PC-9 (cell line): ENCODE measurements around the gene NDE1. TPM values are rescaled to one million over a fixed set of nuclear protein-coding genes. Genes with fewer than 3 reads are reported as not detected.

Experiments used
- BruUV-seq: library from RNA; stranded (reverse); fragments of 400-500 nt; replicated peaks from 2 replicates; lab custom pipeline; 2021; lab: Mats Ljungman, UMichigan
- CTCF ChIA-PET: fragments of 300-600 bp; sonication (Branson Sonifier 250); formaldehyde crosslinking; loops from one replicate; lab custom pipeline; 2022; ENCODE audit warnings: antibody characterized with exemption; lab: Charles Lee
- POLR2A ChIA-PET: fragments of 300-600 bp; sonication (Branson Sonifier 250); formaldehyde crosslinking; loops from one replicate; lab custom pipeline; 2022; ENCODE audit warnings: antibody characterized with exemption; ENCODE audit not compliant: unreplicated experiment; lab: Charles Lee
- DNase-seq, 2 experiments: peaks; one replicate each; pipeline versions ENCODE4 v3.0.0 to v3.0.0-alpha.2; 2015 to 2022; ENCODE audit warnings: mixed read lengths in 1 of 2
- H2AFZ ChIP-seq: fragments of 200-600 bp; sonication (generic); 2 replicates; pipeline ENCODE4 v1.8.1; 2017; ENCODE audit warnings: antibody characterized with exemption
- H3F3A ChIP-seq: fragments of 200-600 bp; sonication (generic); 2 replicates; pipeline ENCODE4 v1.8.1; 2017; ENCODE audit warnings: antibody characterized with exemption, mild to moderate bottlenecking, low read depth; ENCODE audit not compliant: insufficient read depth
- H3K27ac ChIP-seq: fragments of 200-600 bp; sonication (generic); 2 replicates; pipeline ENCODE4 v1.6.1; 2016; ENCODE audit warnings: mixed run types
- H3K27me3 ChIP-seq: fragments of 200-600 bp; sonication (generic); 2 replicates; pipeline ENCODE4 v1.6.1; 2016; ENCODE audit warnings: low read depth, mixed run types; ENCODE audit not compliant: insufficient read depth
- H3K36me3 ChIP-seq: fragments of 200-600 bp; sonication (generic); 2 replicates; pipeline ENCODE4 v1.6.1; 2016; ENCODE audit warnings: low read depth, mixed run types
- H3K4me1 ChIP-seq: fragments of 200-600 bp; sonication (generic); replicated peaks from 2 replicates; pipeline ENCODE4 v1.6.1; 2016; ENCODE audit warnings: mixed run types; ENCODE audit not compliant: insufficient read depth
- H3K4me2 ChIP-seq: fragments of 200-600 bp; sonication (generic); 2 replicates; pipeline ENCODE4 v1.6.1; 2017; ENCODE audit warnings: mixed run types
- H3K4me3 ChIP-seq: fragments of 200-600 bp; sonication (generic); 2 replicates; pipeline ENCODE4 v1.6.1; 2016; ENCODE audit warnings: mixed run types
- H3K79me2 ChIP-seq: fragments of 200-600 bp; sonication (generic); 2 replicates; pipeline ENCODE4 v1.6.1; 2017; ENCODE audit warnings: low read depth, mixed run types
- H3K9me2 ChIP-seq: fragments of 200-600 bp; sonication (generic); 2 replicates; pipeline ENCODE4 v1.8.1; 2017; ENCODE audit warnings: mild to moderate bottlenecking; ENCODE audit not compliant: insufficient read depth
- H3K9me3 ChIP-seq: fragments of 200-600 bp; sonication (generic); 2 replicates; pipeline ENCODE4 v1.8.1; 2016; ENCODE audit warnings: low read depth; ENCODE audit not compliant: insufficient read depth
- H4K20me1 ChIP-seq: fragments of 200-600 bp; sonication (generic); 2 replicates; pipeline ENCODE4 v1.8.1; 2017; ENCODE audit not compliant: insufficient read depth
- EZH2 ChIP-seq: fragments of 200-600 bp; sonication (generic); IDR thresholded peaks from 2 replicates; pipeline ENCODE4 v1.8.0; 2017; ENCODE audit warnings: antibody characterized with exemption, low read depth
- intact Hi-C: fragments of 100-400 bp; cut with micrococcal nuclease; formaldehyde crosslinking; loops from one replicate; pipeline ENCODE4 v1.10.0; 2022; ENCODE audit not compliant: unreplicated experiment
- total RNA-seq: library from RNA; stranded (reverse); gene quantifications from 2 replicates; pipeline ENCODE4 v1.2.3, GENCODE V29; 2021
- TF ChIP-seq, protein P1 (sequence below): fragments of 200-600 bp; sonication (generic); conservative IDR thresholded peaks from 2 replicates; pipeline ENCODE4 v1.6.1; 2017; ENCODE audit warnings: mixed run types, antibody characterized with exemption, mild to moderate bottlenecking, moderate library complexity

Gene NDE1
- total RNA-seq, 1 experiment from 2014 or later = 119 TPM

DNA sequence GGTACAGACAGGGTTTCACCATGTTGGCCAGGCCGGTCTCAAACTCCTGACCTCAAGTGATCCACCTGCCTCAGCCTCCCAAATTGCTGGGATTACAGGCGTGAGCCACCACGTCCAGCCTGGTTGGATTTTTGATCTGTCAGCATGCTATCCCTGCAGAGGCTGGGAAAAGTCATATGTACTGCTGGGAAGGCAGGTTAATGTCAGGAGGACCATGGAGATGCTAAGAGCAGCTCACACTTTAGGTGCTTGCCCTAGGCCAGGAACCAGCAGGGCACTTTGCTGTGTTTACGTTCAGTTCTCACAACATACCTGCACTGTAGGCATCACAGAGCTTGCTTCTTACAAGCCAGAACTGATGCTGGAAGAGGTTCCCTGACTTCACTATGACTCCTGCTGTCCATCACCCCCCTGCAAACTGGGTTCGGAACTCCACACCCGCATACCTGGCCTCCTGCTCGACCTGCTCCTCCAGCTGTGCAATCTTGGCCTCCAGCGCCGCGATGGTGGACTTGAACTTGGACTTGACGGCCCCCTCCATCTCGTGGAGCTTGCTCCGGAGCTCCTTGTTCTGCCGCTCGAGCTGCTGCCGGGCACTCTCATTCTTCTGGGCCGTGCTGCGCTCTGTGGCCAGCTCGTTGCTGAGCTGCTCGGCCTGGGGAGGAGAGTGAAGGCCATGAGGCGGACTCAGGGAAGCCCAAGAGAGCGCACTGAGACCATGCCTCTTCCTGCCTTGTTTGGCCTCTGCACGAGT, 66.8 kb downstream of the NDE1 start:
- H3K4me1 ChIP-seq = no peaks in the 10 kb centered on the region
- H3K9me2 ChIP-seq = no peaks in the 10 kb centered on the region
- no peaks in the 10 kb centered on the region for H3K79me2 ChIP-seq
- H3K27me3 ChIP-seq = no peaks in the 10 kb centered on the region
- no peak overlapping the region for H2AFZ ChIP-seq
- H3K4me3 ChIP-seq = no peak overlapping the region
- peaks cover 6% of the 10 kb centered on the region; the same call in 1 of the 2 replicates for H4K20me1 ChIP-seq
- ChIA-PET CTCF (no interaction called here), POLR2A (no interaction called here)
- no peaks in the 10 kb centered on the region for H3F3A ChIP-seq
- no peaks in the 10 kb centered on the region for H3K9me3 ChIP-seq
- no peak for TF ChIP-seq EZH2
- TF ChIP-seq, protein P1, sequence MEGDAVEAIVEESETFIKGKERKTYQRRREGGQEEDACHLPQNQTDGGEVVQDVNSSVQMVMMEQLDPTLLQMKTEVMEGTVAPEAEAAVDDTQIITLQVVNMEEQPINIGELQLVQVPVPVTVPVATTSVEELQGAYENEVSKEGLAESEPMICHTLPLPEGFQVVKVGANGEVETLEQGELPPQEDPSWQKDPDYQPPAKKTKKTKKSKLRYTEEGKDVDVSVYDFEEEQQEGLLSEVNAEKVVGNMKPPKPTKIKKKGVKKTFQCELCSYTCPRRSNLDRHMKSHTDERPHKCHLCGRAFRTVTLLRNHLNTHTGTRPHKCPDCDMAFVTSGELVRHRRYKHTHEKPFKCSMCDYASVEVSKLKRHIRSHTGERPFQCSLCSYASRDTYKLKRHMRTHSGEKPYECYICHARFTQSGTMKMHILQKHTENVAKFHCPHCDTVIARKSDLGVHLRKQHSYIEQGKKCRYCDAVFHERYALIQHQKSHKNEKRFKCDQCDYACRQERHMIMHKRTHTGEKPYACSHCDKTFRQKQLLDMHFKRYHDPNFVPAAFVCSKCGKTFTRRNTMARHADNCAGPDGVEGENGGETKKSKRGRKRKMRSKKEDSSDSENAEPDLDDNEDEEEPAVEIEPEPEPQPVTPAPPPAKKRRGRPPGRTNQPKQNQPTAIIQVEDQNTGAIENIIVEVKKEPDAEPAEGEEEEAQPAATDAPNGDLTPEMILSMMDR = no peak
- DNase-seq = no peak
- H3K4me2 ChIP-seq = no peak overlapping the region
- H3K36me3 ChIP-seq = no peaks in the 10 kb centered on the region
- intact Hi-C loops = no loop called here
- BruUV-seq = no TSS peak
- no peak overlapping the region for H3K27ac ChIP-seq

DNA sequence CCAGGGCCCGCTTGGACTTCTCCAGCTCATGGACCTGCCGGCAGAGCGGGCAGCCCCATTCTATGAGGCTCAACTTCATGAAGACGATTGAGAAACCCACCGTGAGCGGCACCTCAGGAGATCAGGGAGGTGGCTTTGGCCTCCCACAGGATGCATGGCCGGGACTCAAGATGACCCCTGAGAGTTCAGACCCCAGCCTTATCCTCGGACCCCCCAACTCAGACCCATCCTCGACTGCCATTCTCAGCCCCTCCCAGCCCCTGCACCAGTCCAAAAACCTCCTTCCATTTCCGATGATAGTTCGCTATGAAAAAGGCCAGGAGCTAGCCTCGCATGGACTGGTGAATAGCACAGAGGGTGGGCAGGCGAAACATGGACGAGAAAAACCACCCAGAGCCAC, 71.0 kb downstream of the NDE1 start:
- Histone ChIP-seq H3K27me3 (no peaks in the 10 kb centered on the region), H3K4me3 (no peak overlapping the region), H3K9me2 (no peaks in the 10 kb centered on the region), H3K4me1 (no peaks in the 10 kb centered on the region), H3K9me3 (no peaks in the 10 kb centered on the region), H3F3A (no peaks in the 10 kb centered on the region), H3K27ac (no peak overlapping the region), H3K79me2 (no peaks in the 10 kb centered on the region), H4K20me1 (peaks cover 6% of the 10 kb centered on the region; the same call in 1 of the 2 replicates), H3K4me2 (no peak overlapping the region), H2AFZ (no peak overlapping the region), H3K36me3 (no peaks in the 10 kb centered on the region)
- TF ChIP-seq EZH2 = no peak
- TF ChIP-seq, protein P1 = no peak
- CTCF ChIA-PET = interaction anchor here (0.6 kb wide), 1 partner anchor 318 kb away, joined by 3 read pairs; no protein-coding TSS in a partner anchor
- intact Hi-C loops = no loop called here
- BruUV-seq = no TSS peak
- POLR2A ChIA-PET = no interaction called here
- DNase-seq = no peak

DNA sequence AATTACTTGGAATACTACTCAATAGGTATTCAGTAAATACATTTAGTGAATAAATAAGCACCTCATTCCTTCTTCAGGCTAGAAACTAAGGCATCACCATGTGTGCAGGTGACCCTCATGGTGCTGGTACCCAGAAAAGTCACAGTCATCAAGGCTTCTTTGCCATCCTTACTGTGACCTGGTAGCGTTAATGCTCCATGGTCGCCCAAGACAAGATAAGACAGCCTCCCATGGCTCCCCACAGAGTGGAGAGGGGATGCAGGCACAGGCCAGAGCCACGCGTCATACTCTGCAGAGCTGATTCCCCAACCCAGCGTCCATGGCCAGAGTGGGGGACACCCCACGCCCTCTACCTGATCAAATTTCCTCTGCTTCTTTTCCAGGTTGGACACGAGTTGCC, 73.8 kb downstream of the NDE1 start:
- Histone ChIP-seq H3F3A (no peaks in the 10 kb centered on the region), H3K9me3 (no peaks in the 10 kb centered on the region), H3K36me3 (no peaks in the 10 kb centered on the region), H4K20me1 (peaks cover 6% of the 10 kb centered on the region; the same call in 1 of the 2 replicates), H3K79me2 (no peaks in the 10 kb centered on the region), H3K4me3 (no peak overlapping the region), H3K27me3 (no peaks in the 10 kb centered on the region), H3K9me2 (no peaks in the 10 kb centered on the region), H3K27ac (no peak overlapping the region), H3K4me2 (no peak overlapping the region), H2AFZ (no peak overlapping the region), H3K4me1 (no peaks in the 10 kb centered on the region)
- ChIA-PET CTCF (no interaction called here), POLR2A (no interaction called here)
- DNase-seq = no peak
- intact Hi-C loops = no loop called here
- BruUV-seq = no TSS peak
- TF ChIP-seq, protein P1 = no peak
- no peak for TF ChIP-seq EZH2
